LNCaP clone FGC (cell line): ENCODE measurements around the gene POLR1F.
A peak's percentile ranks its signal among the peaks of the same experiment; 100 is the strongest.
"Not testable (repeated sequence)": the region's sequence is repeated elsewhere in the genome, so short reads cannot be mapped to it uniquely, and the experiment has no call there.

Experiments
- DNase-seq: peaks from one replicate; pipeline ENCODE4 v3.0.0-alpha.2; 2011; ENCODE audit warnings: low read depth
- H3K4me3 ChIP-seq: 2 replicates; pipeline ENCODE4 v1.5.1; 2011; ENCODE audit warnings: mild to moderate bottlenecking, low read depth, low read length, control low read depth
- TF ChIP-seq, protein P1 (sequence below): IDR thresholded peaks from 2 replicates; pipeline ENCODE4 v1.5.1; 2012; ENCODE audit warnings: mild to moderate bottlenecking; ENCODE audit not compliant: control insufficient read depth, insufficient read depth; ENCODE audit errors: extremely low read depth

The POLR1F gene

DNA sequence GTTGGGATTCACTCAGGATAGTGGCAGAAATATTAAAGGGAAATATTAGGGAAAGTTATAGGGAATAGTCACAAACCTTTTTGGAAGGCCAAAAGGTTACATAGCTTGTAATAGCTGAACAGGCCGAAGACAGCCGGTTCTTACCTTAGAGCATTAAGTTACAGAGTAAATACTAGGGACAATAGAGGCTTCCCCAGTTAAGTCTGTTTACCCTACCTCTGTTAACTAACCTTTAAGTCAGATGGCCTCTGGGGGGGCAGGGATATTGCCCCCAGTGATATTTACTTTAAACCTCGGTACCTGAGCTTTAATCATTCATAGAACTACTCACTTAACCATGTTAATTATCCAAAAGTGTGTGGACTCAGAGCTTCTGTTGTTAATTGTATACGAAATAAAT lies 7.4 kb downstream of the POLR1F start:
- H3K4me3 ChIP-seq, result peak overlapping the region; percentile 44
- peak; percentile 77 for DNase-seq
- TF ChIP-seq, protein P1, sequence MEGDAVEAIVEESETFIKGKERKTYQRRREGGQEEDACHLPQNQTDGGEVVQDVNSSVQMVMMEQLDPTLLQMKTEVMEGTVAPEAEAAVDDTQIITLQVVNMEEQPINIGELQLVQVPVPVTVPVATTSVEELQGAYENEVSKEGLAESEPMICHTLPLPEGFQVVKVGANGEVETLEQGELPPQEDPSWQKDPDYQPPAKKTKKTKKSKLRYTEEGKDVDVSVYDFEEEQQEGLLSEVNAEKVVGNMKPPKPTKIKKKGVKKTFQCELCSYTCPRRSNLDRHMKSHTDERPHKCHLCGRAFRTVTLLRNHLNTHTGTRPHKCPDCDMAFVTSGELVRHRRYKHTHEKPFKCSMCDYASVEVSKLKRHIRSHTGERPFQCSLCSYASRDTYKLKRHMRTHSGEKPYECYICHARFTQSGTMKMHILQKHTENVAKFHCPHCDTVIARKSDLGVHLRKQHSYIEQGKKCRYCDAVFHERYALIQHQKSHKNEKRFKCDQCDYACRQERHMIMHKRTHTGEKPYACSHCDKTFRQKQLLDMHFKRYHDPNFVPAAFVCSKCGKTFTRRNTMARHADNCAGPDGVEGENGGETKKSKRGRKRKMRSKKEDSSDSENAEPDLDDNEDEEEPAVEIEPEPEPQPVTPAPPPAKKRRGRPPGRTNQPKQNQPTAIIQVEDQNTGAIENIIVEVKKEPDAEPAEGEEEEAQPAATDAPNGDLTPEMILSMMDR, result no peak

DNA sequence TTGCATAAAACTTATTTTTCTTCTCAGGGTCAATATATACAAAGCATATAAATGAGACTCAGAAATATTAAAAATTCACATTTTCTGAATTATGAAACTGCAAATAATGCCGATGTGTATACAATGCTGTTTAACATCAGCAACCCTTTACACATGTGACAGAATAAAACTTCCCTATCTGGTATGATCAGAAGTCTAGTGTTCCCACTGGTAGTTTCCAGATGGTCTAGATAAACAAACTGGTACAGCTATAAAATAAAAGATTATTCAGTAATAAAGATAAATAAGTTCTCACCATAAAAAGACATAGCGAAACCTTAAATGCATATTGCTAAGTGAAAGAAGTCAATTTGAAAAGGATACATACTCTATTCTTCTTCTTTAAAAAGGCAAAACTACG lies 7.9 kb downstream of the POLR1F start:
- peak overlapping the region; percentile 44 for H3K4me3 ChIP-seq
- peak; percentile 91 for DNase-seq
- TF ChIP-seq, protein P1, result no peak

DNA sequence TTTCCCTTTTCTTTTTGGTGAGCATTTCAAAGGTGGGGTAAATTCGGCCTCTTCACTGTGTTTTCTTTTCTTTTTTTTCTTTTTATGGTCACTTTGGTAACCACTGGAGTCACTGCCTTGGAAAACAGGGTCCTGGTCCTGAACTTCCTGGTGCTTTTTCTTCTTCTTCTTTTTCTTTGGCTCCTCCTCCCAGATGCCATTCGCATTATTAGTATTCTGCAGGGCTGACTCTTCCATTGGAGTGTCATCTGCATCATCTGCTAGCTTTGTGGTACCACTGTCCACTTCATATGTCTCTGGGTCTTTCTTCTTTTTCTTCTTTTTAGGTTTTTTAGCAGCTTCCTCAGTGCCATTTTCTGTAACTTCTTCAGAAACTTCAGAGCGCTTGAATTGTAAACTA lies 10.5 kb downstream of the POLR1F start:
- TF ChIP-seq, protein P1, result no peak
- no peak for DNase-seq
- H3K4me3 ChIP-seq, result no peak overlapping the region

DNA sequence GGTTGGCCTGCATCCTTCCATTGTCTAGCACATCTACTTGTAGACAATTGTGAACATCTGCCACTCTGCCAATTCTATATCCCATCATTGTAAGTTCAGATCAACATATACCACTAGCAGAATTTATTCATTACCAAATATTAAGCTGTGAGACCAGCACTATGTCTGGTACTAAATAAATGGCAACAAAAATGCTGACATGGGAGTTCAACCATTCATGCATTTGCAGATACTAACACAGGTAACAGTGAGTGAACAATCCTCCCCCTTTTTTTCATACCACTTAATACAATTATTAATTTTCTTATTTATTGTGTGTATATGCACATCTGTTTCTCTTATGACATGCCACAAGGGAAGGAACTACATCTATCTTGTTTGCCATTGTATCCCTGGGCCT lies 11.9 kb downstream of the POLR1F start:
- TF ChIP-seq, protein P1, result no peak
- H3K4me3 ChIP-seq, result no peak overlapping the region
- no peak for DNase-seq

DNA sequence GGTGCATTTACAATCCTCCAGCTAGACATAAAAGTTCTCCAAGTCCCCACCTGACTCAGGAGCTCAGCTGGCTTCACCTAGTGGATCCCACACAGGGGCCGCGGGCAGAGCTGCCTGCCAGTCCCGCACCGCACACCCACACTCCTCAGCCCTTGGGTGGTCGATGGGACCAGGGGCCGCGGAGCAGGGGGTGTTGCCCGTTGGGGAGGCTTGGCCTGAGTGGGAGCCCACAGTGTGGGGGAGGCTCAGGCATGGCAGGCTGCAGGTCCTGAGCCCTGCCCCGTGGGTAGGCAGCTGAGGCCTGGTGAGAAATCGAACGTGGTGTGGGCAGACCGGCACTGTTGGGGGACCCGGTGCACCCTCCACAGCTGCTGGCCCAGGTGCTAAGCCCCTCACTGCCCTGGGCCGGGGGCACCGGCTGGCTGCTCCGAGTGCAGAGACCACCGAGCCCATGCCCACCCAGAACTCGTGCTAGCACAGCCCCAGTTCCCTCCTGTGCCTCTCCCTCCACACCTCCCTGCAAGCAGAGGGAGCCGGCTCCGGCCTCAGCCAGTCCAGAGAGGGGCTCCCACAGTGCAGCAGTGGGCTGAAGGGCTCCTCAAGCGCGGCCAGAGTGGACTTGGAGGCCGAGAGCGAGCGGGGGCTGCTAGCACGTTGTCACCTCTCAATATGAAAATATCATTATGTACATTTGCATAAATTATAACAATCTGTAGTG lies 16.6 kb downstream of the POLR1F start:
- no peak for DNase-seq
- H3K4me3 ChIP-seq, result no peak overlapping the region
- TF ChIP-seq, protein P1, result no peak

DNA sequence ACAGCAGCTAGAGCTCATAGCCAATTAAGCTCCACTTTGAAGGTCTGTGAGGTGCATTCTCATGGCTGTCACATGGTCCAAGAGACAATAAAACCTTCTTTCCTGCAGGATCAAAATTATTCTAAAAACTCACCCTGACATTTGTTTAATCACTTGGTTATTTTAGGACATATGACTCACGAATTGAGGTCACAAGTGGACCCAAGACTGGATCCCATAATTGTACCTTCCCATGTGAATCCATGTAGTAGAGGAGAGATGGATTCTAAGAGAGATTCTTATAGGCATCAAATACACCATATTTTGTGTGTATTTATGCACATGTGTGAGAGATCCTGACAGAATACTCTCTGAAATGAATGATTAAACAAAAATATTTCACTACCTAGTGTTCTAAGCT lies 18.1 kb downstream of the POLR1F start:
- DNase-seq, result no peak
- H3K4me3 ChIP-seq, result no peak overlapping the region
- TF ChIP-seq, protein P1, result no peak

DNA sequence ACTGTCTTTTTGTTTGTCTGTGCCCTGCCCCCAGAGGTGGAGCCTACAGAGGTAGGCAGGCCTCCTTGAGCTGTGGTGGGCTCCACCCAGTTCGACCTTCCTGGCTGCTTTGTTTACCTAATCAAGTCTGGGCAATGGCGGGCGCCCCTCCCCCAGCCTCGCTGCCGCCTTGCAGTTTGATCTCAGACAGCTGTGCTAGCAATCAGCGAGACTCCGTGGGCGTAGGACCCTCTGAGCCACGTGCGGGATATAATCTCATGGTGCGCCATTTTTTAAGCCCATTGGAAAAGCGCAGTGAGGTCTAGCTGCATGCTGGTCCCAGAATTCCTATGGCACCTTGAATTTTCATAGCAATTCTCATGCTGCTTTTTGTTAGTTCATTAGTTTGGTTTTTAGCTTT lies 19.7 kb downstream of the POLR1F start:
- not testable (repeated sequence) for H3K4me3 ChIP-seq

DNA sequence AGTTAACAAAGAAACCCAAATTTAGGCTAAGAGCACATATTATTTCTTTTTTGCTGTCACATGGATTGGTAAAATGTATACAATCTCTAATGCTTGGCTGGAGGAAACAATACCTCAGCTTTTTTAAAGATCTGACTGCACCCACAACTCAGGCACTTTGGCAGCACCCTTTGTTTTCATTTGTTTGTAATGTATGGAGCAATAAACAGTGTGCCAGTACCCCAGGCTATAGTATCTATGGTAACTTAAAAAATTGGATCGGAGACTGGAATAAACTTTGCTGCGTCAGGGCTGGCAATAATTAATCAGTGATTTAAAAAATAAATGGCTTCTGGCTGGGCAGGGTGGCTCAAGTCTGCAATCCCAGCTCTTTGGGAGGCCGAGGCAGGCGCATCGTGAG lies 27.2 kb downstream of the POLR1F start:
- TF ChIP-seq, protein P1, result no peak
- H3K4me3 ChIP-seq, result no peak overlapping the region
- peak; percentile 59 for DNase-seq

More for the DNA sequence above, 19.7 kb downstream of the POLR1F start:
- DNase-seq, result not testable (repeated sequence)
